ENCODE results near the gene CKB.

GRCh38 chr14:103535891-103536565 lies 13.4 kb upstream of the CKB start:
- TF ChIP-seq CTCF (IDR thresholded peaks at IDR 0.05) (no peak), EZH2 (IDR thresholded peaks at IDR 0.05; ENCODE audit: borderline replicate concordance, insufficient read depth, low read depth, low read length, poor library complexity, severe bottlenecking) (no peak)
